Measurements from ENCODE around the gene CRHR2.
"Not testable (repeated sequence)": the region's sequence is repeated elsewhere in the genome, so short reads cannot be mapped to it uniquely, and the experiment has no call there.

CRHR2 gene

GRCh38 chr7:30644286-30644955, 37.8 kb downstream of the CRHR2 start:
- Histone ChIP-seq H3K36me3 (ENCODE audit: control insufficient read depth in 4 of 4, insufficient read depth in 4 of 4, low read length in 3 of 4) (peaks cover 0 to 18% (median 6%) of the 10 kb centered on the region in 4 experiments), H3K27ac (ENCODE audit: insufficient read depth in 1 of 2, low read depth in 1 of 2, low read length in 2 of 2, poor library complexity in 1 of 2, severe bottlenecking in 2 of 2) (no peak overlapping the region), H3K27me3 (replicated peaks in 2 of 5; ENCODE audit: control insufficient read depth in 4 of 5, insufficient read depth in 5 of 5, low read length in 4 of 5) (no peaks in the 10 kb centered on the region), H3K9me3 (ENCODE audit: control extremely low read depth in 1 of 5, control insufficient read depth in 4 of 5, insufficient read depth in 2 of 5, low read depth in 1 of 5, low read length in 4 of 5) (no peaks in the 10 kb centered on the region), H3K4me1 (ENCODE audit: control extremely low read depth in 1 of 4, control insufficient read depth in 4 of 4, insufficient read depth in 4 of 4, low read length in 3 of 4) (no peaks in the 10 kb centered on the region), H3K4me3 (ENCODE audit: control insufficient read depth in 1 of 7, extremely low read depth in 1 of 7, insufficient read depth in 4 of 7, low read depth in 2 of 7, low read length in 6 of 7) (no peak overlapping the region)
- no peak for DNase-seq
- ChIA-PET POLR2A (no interaction called here), CTCF (interaction anchor here (1.1 kb wide), 1 partner anchor 11 kb away, joined by 3 read pairs; no protein-coding TSS in a partner anchor)
- whole genome bisulfite sequencing (ENCODE audit: insufficient coverage), result 94% methylated on average over 3 of the region's 4 CpGs

- 92% methylated on average over 2 of the region's 4 CpGs for WGBS (ENCODE audit: insufficient coverage)
- POLR2A ChIA-PET, result no interaction called here
- no peak for DNase-seq
- CTCF ChIA-PET, result no interaction called here
- Histone ChIP-seq H3K4me3 (ENCODE audit: control insufficient read depth in 1 of 7, extremely low read depth in 1 of 7, insufficient read depth in 4 of 7, low read depth in 2 of 7, low read length in 6 of 7) (no peak overlapping the region), H3K27me3 (replicated peaks in 2 of 5; ENCODE audit: control insufficient read depth in 4 of 5, insufficient read depth in 5 of 5, low read length in 4 of 5) (no peaks in the 10 kb centered on the region), H3K4me1 (ENCODE audit: control extremely low read depth in 1 of 4, control insufficient read depth in 4 of 4, insufficient read depth in 4 of 4, low read length in 3 of 4) (no peaks in the 10 kb centered on the region), H3K9me3 (ENCODE audit: control extremely low read depth in 1 of 5, control insufficient read depth in 4 of 5, insufficient read depth in 2 of 5, low read depth in 1 of 5, low read length in 4 of 5) (no peaks in the 10 kb centered on the region), H3K36me3 (ENCODE audit: control insufficient read depth in 4 of 4, insufficient read depth in 4 of 4, low read length in 3 of 4) (peaks cover 0 to 18% (median 6%) of the 10 kb centered on the region in 4 experiments), H3K27ac (ENCODE audit: insufficient read depth in 1 of 2, low read depth in 1 of 2, low read length in 2 of 2, poor library complexity in 1 of 2, severe bottlenecking in 2 of 2) (no peak overlapping the region)
Measured at GRCh38 chr7:30642789-30643188, 39.5 kb downstream of the CRHR2 start.

GRCh38 chr7:30642322-30642721, 39.9 kb downstream of the CRHR2 start:
- H3K4me1 ChIP-seq (ENCODE audit: control extremely low read depth in 1 of 4, control insufficient read depth in 4 of 4, insufficient read depth in 4 of 4, low read length in 3 of 4); H3K4me3 ChIP-seq (ENCODE audit: control insufficient read depth in 1 of 7, extremely low read depth in 1 of 7, insufficient read depth in 4 of 7, low read depth in 2 of 7, low read length in 6 of 7); H3K9me3 ChIP-seq (ENCODE audit: control extremely low read depth in 1 of 5, control insufficient read depth in 4 of 5, insufficient read depth in 2 of 5, low read depth in 1 of 5, low read length in 4 of 5); CTCF ChIA-PET; H3K27me3 ChIP-seq (replicated peaks in 2 of 5; ENCODE audit: control insufficient read depth in 4 of 5, insufficient read depth in 5 of 5, low read length in 4 of 5); POLR2A ChIA-PET; DNase-seq; H3K27ac ChIP-seq (ENCODE audit: insufficient read depth in 1 of 2, low read depth in 1 of 2, low read length in 2 of 2, poor library complexity in 1 of 2, severe bottlenecking in 2 of 2): not testable (repeated sequence)
- no CpG with 5 or more reads among the region's 29 CpGs for WGBS (ENCODE audit: insufficient coverage)
- H3K36me3 ChIP-seq (ENCODE audit: control insufficient read depth in 4 of 4, insufficient read depth in 4 of 4, low read length in 3 of 4), result peaks cover 0 to 18% (median 6%) of the 10 kb centered on the region in 4 experiments

- ChIA-PET CTCF (no interaction called here), POLR2A (no interaction called here)
- peak in 1 of 3 donors; percentile 5 for DNase-seq
- Histone ChIP-seq H3K27me3 (replicated peaks in 2 of 5; ENCODE audit: control insufficient read depth in 4 of 5, insufficient read depth in 5 of 5, low read length in 4 of 5) (no peaks in the 10 kb centered on the region), H3K27ac (ENCODE audit: insufficient read depth in 1 of 2, low read depth in 1 of 2, low read length in 2 of 2, poor library complexity in 1 of 2, severe bottlenecking in 2 of 2) (no peak overlapping the region), H3K9me3 (ENCODE audit: control extremely low read depth in 1 of 5, control insufficient read depth in 4 of 5, insufficient read depth in 2 of 5, low read depth in 1 of 5, low read length in 4 of 5) (no peaks in the 10 kb centered on the region), H3K4me1 (ENCODE audit: control extremely low read depth in 1 of 4, control insufficient read depth in 4 of 4, insufficient read depth in 4 of 4, low read length in 3 of 4) (no peaks in the 10 kb centered on the region), H3K4me3 (ENCODE audit: control insufficient read depth in 1 of 7, extremely low read depth in 1 of 7, insufficient read depth in 4 of 7, low read depth in 2 of 7, low read length in 6 of 7) (no peak overlapping the region), H3K36me3 (ENCODE audit: control insufficient read depth in 4 of 4, insufficient read depth in 4 of 4, low read length in 3 of 4) (peaks cover 9 to 52% (median 43%) of the 10 kb centered on the region in 4 experiments)
- 97% methylated on average over 6 of the region's 6 CpGs for WGBS (ENCODE audit: insufficient coverage)
Measured at GRCh38 chr7:30635798-30636197, 46.5 kb downstream of the CRHR2 start.

DNA sequence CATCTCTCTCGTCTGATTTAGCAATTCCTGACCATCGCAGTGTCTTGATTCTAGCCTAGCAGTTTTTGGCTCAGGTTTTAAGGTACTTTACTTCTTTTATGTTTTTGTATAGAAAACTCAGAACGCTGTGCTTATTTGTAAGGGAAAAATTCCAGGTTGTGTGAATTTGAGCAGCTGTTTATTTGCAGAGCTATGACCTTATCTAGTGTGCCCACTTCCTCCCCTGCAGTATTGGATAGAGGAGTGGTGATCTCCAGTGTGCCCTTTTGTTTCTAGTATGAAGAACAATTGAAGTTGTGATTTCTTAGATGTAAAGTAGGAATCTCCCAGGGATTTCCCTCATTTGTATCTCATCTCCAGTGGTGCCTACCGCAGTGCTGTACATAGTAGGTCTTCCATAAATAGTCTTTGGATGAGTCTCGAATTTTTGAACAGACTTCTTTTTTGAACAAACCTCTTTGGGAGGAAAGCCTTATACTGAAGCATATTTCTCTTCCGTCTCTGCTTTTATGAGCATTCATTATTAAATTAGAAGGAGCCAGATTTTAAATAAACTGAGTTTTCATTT, 47.5 kb downstream of the CRHR2 start:
- WGBS (ENCODE audit: insufficient coverage), result 95% methylated on average over 4 of the region's 6 CpGs
- no peak for DNase-seq
- POLR2A ChIA-PET, result no interaction called here
- H3K27me3 ChIP-seq (replicated peaks in 2 of 5; ENCODE audit: control insufficient read depth in 4 of 5, insufficient read depth in 5 of 5, low read length in 4 of 5), result no peaks in the 10 kb centered on the region
- no peak overlapping the region for H3K27ac ChIP-seq (ENCODE audit: insufficient read depth in 1 of 2, low read depth in 1 of 2, low read length in 2 of 2, poor library complexity in 1 of 2, severe bottlenecking in 2 of 2)
- H3K4me1 ChIP-seq (ENCODE audit: control extremely low read depth in 1 of 4, control insufficient read depth in 4 of 4, insufficient read depth in 4 of 4, low read length in 3 of 4), result no peaks in the 10 kb centered on the region
- peaks cover 11 to 62% (median 51%) of the 10 kb centered on the region in 4 experiments for H3K36me3 ChIP-seq (ENCODE audit: control insufficient read depth in 4 of 4, insufficient read depth in 4 of 4, low read length in 3 of 4)
- H3K9me3 ChIP-seq (ENCODE audit: control extremely low read depth in 1 of 5, control insufficient read depth in 4 of 5, insufficient read depth in 2 of 5, low read depth in 1 of 5, low read length in 4 of 5), result no peaks in the 10 kb centered on the region
- no peak overlapping the region for H3K4me3 ChIP-seq (ENCODE audit: control insufficient read depth in 1 of 7, extremely low read depth in 1 of 7, insufficient read depth in 4 of 7, low read depth in 2 of 7, low read length in 6 of 7)
- CTCF ChIA-PET, result interaction anchor here (1.0 kb wide), 1 partner anchor 16 kb away, joined by 3 read pairs; no protein-coding TSS in a partner anchor

- ChIA-PET CTCF (interaction anchor here (1.0 kb wide), 1 partner anchor 16 kb away, joined by 3 read pairs; no protein-coding TSS in a partner anchor), POLR2A (interaction anchor here (0.6 kb wide), 1 partner anchor 238 kb away, joined by 3 read pairs; no protein-coding TSS in a partner anchor)
- no peaks in the 10 kb centered on the region for H3K27me3 ChIP-seq (replicated peaks in 2 of 5; ENCODE audit: control insufficient read depth in 4 of 5, insufficient read depth in 5 of 5, low read length in 4 of 5)
- H3K4me3 ChIP-seq (ENCODE audit: control insufficient read depth in 1 of 7, extremely low read depth in 1 of 7, insufficient read depth in 4 of 7, low read depth in 2 of 7, low read length in 6 of 7), result no peak overlapping the region
- H3K27ac ChIP-seq (ENCODE audit: insufficient read depth in 1 of 2, low read depth in 1 of 2, low read length in 2 of 2, poor library complexity in 1 of 2, severe bottlenecking in 2 of 2), result no peak overlapping the region
- H3K36me3 ChIP-seq (ENCODE audit: control insufficient read depth in 4 of 4, insufficient read depth in 4 of 4, low read length in 3 of 4), result peaks cover 14 to 67% (median 55%) of the 10 kb centered on the region in 4 experiments
- WGBS (ENCODE audit: insufficient coverage), result 100% methylated on average over 1 of the region's 1 CpG
- H3K9me3 ChIP-seq (ENCODE audit: control extremely low read depth in 1 of 5, control insufficient read depth in 4 of 5, insufficient read depth in 2 of 5, low read depth in 1 of 5, low read length in 4 of 5), result no peaks in the 10 kb centered on the region
- H3K4me1 ChIP-seq (ENCODE audit: control extremely low read depth in 1 of 4, control insufficient read depth in 4 of 4, insufficient read depth in 4 of 4, low read length in 3 of 4), result no peaks in the 10 kb centered on the region
- DNase-seq, result no peak
Measured at GRCh38 chr7:30634193-30634626, 48.0 kb downstream of the CRHR2 start.

- no peak overlapping the region for H3K4me3 ChIP-seq (ENCODE audit: control insufficient read depth in 1 of 7, extremely low read depth in 1 of 7, insufficient read depth in 4 of 7, low read depth in 2 of 7, low read length in 6 of 7)
- 100% methylated on average over 1 of the region's 3 CpGs for WGBS (ENCODE audit: insufficient coverage)
- H3K27ac ChIP-seq (ENCODE audit: insufficient read depth in 1 of 2, low read depth in 1 of 2, low read length in 2 of 2, poor library complexity in 1 of 2, severe bottlenecking in 2 of 2), result no peak overlapping the region
- H3K27me3 ChIP-seq (replicated peaks in 2 of 5; ENCODE audit: control insufficient read depth in 4 of 5, insufficient read depth in 5 of 5, low read length in 4 of 5), result no peaks in the 10 kb centered on the region
- ChIA-PET POLR2A (no interaction called here), CTCF (interaction anchor here (0.9 to 2.2 kb wide), 3 partner anchors 10 to 107 kb away, joined by 3 to 6 read pairs (median 3); no protein-coding TSS in a partner anchor)
- peaks cover 19 to 77% (median 63%) of the 10 kb centered on the region in 4 experiments for H3K36me3 ChIP-seq (ENCODE audit: control insufficient read depth in 4 of 4, insufficient read depth in 4 of 4, low read length in 3 of 4)
- H3K4me1 ChIP-seq (ENCODE audit: control extremely low read depth in 1 of 4, control insufficient read depth in 4 of 4, insufficient read depth in 4 of 4, low read length in 3 of 4), result no peaks in the 10 kb centered on the region
- H3K9me3 ChIP-seq (ENCODE audit: control extremely low read depth in 1 of 5, control insufficient read depth in 4 of 5, insufficient read depth in 2 of 5, low read depth in 1 of 5, low read length in 4 of 5), result no peaks in the 10 kb centered on the region
- DNase-seq, result no peak
Measured at GRCh38 chr7:30633223-30633622, 49.0 kb downstream of the CRHR2 start.
